GM18861 (cell line): ENCODE data around the gene LIPM.

ENCODE experiments used
- ATAC-seq: cut with Tn5 transposase; IDR thresholded peaks from one replicate; pipeline ENCODE4 v1.9.1; 2021; ENCODE audit not compliant: unreplicated experiment

Gene LIPM

GRCh38 chr10:88800152-88801125 lies 2.1 kb upstream of the LIPM start:
- no peak for ATAC-seq

- ATAC-seq, result no peak
Observed at GRCh38 chr10:88803641-88804040, 1.1 kb downstream of the LIPM start.

- ATAC-seq, result no peak
Observed at GRCh38 chr10:88804083-88804812, 1.7 kb downstream of the LIPM start.

DNA sequence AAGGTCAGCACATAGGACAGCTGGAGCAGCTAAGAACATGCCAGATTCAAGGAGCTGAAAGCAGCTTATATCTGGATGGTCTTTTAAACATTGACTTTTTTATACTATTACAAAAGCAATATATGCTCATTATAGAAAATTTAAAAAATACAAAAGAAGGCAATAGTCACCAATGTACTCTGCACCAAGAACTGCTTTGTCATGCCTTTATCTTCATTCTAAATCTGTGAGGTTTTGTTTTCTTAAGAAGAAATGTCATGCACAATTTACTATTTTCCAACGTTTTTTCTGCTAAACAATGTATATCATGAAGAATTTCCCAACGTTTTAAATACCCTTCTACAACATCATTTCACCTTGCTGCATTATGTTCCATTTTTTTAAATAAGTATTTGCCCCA lies 2.8 kb downstream of the LIPM start:
- no peak for ATAC-seq

DNA sequence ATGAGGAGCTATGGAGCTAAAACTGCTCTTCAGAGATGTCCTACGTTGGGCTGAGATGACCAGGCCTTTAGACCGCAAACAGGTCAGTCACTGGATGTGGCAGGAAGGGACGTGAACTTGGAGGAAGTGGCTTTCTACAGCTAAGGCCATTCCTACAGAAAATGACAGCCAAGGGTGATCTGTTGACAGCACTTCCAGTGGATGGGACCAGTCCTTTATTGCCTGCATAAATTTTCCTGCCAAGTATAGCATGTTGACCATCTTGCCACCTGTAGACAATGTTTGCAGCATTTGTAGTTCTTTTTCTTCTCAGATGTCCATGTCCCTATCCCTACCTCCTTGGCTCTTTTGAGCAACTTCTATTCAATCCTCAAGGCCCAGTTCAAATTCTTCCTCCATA lies 3.4 kb downstream of the LIPM start:
- no peak for ATAC-seq

DNA sequence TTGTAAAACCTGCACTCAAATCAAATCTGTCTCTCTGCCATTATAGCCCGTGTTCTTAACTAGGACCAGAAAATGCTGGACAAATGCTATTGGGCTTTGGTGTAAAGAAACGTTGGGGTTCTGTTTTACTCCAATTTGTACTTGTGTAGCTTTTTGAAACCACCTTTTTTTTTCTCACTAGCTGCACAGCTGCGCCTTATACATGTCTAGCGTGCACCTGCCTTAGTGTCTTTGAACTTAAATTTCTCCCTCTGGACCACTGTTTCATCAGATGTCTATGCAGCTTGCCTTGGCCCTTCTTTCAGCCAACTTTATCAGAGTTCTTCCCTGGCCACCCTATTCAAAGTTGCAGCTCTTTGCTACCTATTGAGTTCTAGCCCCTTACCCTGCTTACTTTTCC lies 7.1 kb downstream of the LIPM start:
- no peak for ATAC-seq

GRCh38 chr10:88810196-88810961 lies 7.8 kb downstream of the LIPM start:
- no peak for ATAC-seq

GRCh38 chr10:88813200-88813599 lies 10.7 kb downstream of the LIPM start:
- no peak for ATAC-seq

- no peak for ATAC-seq
Observed at GRCh38 chr10:88819290-88819689, 16.8 kb downstream of the LIPM start.

- ATAC-seq, result no peak
Observed at GRCh38 chr10:88820748-88821401, 18.3 kb downstream of the LIPM start.

- ATAC-seq, result no peak
Observed at GRCh38 chr10:88826388-88826787, 23.9 kb downstream of the LIPM start.

DNA sequence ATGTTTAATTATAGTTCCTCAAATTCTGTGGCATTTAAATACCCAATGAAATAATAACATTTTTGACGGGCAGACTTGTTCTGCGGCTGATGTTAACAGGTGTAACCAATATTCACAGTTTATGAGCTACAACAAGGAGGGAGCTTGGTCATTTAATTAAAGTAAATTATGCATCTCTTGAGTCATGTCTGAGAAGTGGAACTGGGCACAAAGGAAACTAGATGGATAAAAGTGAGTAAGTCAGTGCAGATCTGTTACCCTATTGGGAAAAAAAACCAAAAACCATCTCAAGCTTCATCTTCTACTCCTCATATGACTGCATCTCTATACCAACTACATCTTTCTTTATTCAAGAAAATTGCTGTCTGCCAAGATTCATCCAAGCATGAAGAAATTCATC lies 25.1 kb downstream of the LIPM start:
- ATAC-seq, result no peak

DNA sequence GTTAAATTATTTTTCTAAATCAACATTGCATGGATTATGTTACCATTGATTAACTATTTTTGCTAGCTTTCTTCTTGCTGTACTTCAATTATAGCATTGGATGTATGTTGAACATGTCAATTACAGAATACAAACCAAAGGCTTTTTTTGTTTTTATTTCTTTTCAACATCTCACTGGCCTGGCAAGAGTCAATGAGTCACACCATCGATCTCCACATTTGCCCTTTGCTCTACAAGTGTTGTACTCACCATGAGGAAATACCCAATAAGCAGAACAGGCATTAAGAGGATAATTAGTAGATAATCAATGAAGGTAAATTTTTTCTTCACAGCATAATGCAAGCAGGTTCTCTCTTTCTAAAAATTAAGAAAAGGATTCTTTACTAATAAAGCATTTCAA lies 25.8 kb downstream of the LIPM start:
- no peak for ATAC-seq

DNA sequence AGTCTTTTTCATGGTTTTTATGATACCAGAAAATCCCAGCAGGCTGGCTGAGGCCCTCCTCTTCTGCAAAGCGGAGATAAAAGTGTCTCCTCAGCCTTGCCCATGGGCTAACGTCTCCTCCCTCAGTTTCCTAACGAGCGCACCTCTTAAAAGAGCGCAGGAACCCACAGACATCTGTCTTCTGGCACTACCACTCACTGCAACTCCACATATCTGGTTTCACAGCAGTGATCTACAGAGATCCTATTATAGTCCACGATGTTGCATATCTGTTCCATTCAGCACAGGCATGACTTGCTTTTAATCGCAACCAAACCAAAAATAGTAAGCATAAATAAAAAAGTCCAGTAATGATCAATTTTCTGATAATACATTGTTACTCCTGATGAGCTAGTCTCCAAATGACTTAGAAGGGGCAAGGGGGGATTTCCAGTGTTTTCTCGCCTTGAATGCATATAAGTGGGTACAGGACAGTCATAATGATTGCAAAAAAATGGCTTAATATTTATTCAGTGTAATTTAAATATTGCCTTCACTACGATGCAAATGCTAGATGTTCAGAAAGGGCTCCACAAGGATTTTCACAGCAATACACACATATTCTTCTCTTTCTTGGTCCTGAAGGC lies 28.2 kb downstream of the LIPM start:
- ATAC-seq, result no peak

- ATAC-seq, result no peak
Observed at GRCh38 chr10:88831709-88832108, 29.2 kb downstream of the LIPM start.

DNA sequence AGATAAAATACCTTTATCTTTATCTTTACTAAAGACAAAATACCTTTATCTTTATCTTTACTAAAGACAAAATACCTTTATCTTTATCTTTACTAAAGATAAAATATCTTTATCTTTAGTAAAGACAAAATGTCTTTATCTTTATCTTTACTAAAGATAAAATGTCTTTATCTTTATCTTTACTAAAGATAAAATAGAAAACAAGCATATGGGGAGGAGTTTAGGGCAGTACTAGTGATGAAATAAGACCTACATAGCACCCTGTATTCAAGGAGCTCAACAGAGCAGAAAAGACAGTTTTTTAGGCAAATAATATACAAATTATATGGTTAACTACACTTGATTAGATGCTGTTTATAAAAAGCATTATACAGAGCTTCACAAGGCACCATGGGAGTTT lies 29.8 kb downstream of the LIPM start:
- ATAC-seq, result no peak

GRCh38 chr10:88833156-88833555 lies 30.6 kb downstream of the LIPM start:
- ATAC-seq, result no peak

GRCh38 chr10:88833723-88834122 lies 31.2 kb downstream of the LIPM start:
- no peak for ATAC-seq

- peak; percentile 67 for ATAC-seq
Observed at GRCh38 chr10:88835096-88835909, 32.8 kb downstream of the LIPM start.

DNA sequence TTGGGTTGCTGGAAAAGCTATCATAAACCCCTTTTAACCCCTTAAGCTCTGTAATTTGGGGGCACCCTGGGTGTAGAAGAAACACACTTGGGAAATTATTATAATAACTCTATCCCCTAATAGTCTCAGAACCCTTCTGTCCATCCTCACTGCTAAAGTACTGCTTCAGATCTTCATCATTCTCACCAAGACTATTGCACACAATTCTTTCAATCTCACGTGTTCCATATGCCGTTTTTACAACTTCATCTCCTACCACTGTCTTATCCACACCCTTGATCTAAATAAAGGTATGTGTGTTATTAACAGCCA lies 33.3 kb downstream of the LIPM start:
- ATAC-seq, result no peak
